NAMALWA (cell line): ENCODE results near the gene LNPEP.

ENCODE experiments used
- DNase-seq: peaks from one replicate; pipeline ENCODE4 v3.0.0-alpha.2; 2015; ENCODE audit warnings: low spot score

Gene LNPEP

GRCh38 chr5:97000391-97000790, 64.5 kb downstream of the LNPEP start:
- DNase-seq: no peak

- DNase-seq: no peak
Measured at GRCh38 chr5:97002983-97003382, 67.1 kb downstream of the LNPEP start.

GRCh38 chr5:97004423-97005060, 68.7 kb downstream of the LNPEP start:
- no peak for DNase-seq

GRCh38 chr5:97006454-97007060, 70.7 kb downstream of the LNPEP start:
- no peak for DNase-seq

GRCh38 chr5:97009212-97009898, 73.5 kb downstream of the LNPEP start:
- DNase-seq: peak; percentile 86

GRCh38 chr5:97009921-97010320, 74.0 kb downstream of the LNPEP start:
- DNase-seq: no peak

- no peak for DNase-seq
Measured at GRCh38 chr5:97010606-97011005, 74.7 kb downstream of the LNPEP start.

GRCh38 chr5:97011567-97011966, 75.7 kb downstream of the LNPEP start:
- DNase-seq: no peak

- DNase-seq: no peak
Measured at GRCh38 chr5:97019435-97020117, 83.7 kb downstream of the LNPEP start.

GRCh38 chr5:97021416-97021815, 85.5 kb downstream of the LNPEP start:
- DNase-seq: no peak

GRCh38 chr5:97022898-97023297, 87.0 kb downstream of the LNPEP start:
- DNase-seq: no peak

- no peak for DNase-seq
Measured at GRCh38 chr5:97026721-97027120, 90.8 kb downstream of the LNPEP start.

GRCh38 chr5:97037819-97038218, 101.9 kb downstream of the LNPEP start:
- DNase-seq: no peak

- DNase-seq: no peak
Measured at GRCh38 chr5:97041239-97041638, 105.4 kb downstream of the LNPEP start.

- no peak for DNase-seq
Measured at GRCh38 chr5:97042996-97043395, 107.1 kb downstream of the LNPEP start.

GRCh38 chr5:97043511-97043910, 107.6 kb downstream of the LNPEP start:
- no peak for DNase-seq

GRCh38 chr5:97044052-97044451, 108.2 kb downstream of the LNPEP start:
- no peak for DNase-seq

GRCh38 chr5:97046270-97046982, 110.5 kb downstream of the LNPEP start:
- peak; percentile 49 for DNase-seq

GRCh38 chr5:97047076-97047475, 111.2 kb downstream of the LNPEP start:
- no peak for DNase-seq

GRCh38 chr5:97049175-97049574, 113.3 kb downstream of the LNPEP start:
- no peak for DNase-seq

GRCh38 chr5:97056263-97056662, 120.4 kb downstream of the LNPEP start:
- no peak for DNase-seq

- DNase-seq: no peak
Measured at GRCh38 chr5:97062046-97062445, 126.2 kb downstream of the LNPEP start.
